HG03571 (cell line): Measurements from ENCODE around the gene RIT2.
"Not testable (repeated sequence)": the region's sequence is repeated elsewhere in the genome, so short reads cannot be mapped to it uniquely, and the experiment has no call there.

Experiments
- ATAC-seq: cut with Tn5 transposase; IDR thresholded peaks from one replicate; pipeline ENCODE4 v1.9.1; 2021; ENCODE audit not compliant: unreplicated experiment

RIT2 gene

GRCh38 chr18:42850174-42851083 is 265.1 kb downstream of the RIT2 start:
- ATAC-seq: no peak

DNA sequence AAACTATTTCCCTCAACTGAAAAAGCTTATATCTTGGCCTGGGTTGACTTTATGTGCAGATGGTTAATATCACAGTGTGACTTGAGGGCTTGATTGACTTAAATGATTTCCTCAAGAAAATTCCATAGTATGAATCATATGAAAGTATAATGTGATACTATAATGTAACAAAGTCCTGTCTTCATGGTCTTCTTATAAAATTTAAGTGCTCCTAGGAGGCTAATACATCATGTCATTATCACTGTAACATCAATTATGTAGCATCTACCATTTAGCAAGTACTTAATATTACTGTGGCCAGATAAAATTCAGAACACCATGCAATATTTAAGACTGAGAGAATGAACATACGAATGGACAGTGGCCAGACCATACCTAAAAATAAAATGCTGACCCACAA is 276.1 kb downstream of the RIT2 start:
- no peak for ATAC-seq

GRCh38 chr18:42838546-42839145 is 276.8 kb downstream of the RIT2 start:
- no peak for ATAC-seq

- ATAC-seq: no peak
These were observed 284.5 kb downstream of the RIT2 start for GRCh38 chr18:42830936-42831335.

DNA sequence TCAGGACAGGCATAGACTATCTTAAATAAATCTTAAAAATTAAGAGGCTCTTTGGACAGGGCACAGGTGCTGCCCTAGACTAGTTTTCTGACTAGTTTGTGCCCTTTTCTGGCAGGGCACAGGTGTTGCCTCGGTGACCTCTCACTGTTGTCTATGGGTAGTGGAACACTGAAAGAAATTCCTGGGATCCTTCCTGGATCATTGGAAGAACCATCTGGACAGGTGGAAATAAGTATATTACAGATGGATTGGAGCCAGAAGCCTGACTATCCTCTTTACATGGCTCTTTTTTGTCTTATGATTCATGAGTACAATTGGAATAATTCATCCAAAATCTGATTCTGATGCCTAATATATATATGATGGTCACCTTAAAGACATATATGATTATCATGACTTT is 286.6 kb downstream of the RIT2 start:
- no peak for ATAC-seq

GRCh38 chr18:42824178-42824577 is 291.3 kb downstream of the RIT2 start:
- ATAC-seq: no peak

GRCh38 chr18:42822711-42823110 is 292.8 kb downstream of the RIT2 start:
- ATAC-seq: no peak

GRCh38 chr18:42821492-42821891 is 294.0 kb downstream of the RIT2 start:
- ATAC-seq: no peak

GRCh38 chr18:42814618-42815017 is 300.9 kb downstream of the RIT2 start:
- no peak for ATAC-seq

DNA sequence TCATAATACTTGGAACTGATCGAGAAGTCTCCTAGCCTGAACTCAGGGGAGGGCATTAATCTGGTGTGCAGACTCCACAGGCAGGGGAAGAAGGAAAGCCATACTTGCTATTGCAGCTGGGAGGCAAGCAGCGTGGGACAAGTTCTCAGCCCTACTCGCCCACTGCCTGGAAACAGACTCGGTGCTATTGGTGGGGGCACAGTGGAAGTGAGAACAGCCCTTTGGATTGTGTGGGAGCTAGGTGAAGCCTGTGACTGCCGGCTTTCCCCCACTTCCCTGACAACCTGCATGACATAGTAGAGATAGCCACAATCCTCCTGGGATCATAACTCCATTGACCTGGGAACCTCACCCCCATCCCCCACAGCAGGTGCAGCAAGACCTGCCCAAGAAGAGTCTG is 301.3 kb downstream of the RIT2 start:
- no peak for ATAC-seq

- ATAC-seq: no peak
These were observed 301.9 kb downstream of the RIT2 start for GRCh38 chr18:42813570-42813969.

- ATAC-seq: no peak
These were observed 307.6 kb downstream of the RIT2 start for GRCh38 chr18:42807887-42808286.

GRCh38 chr18:42801706-42802105 is 313.8 kb downstream of the RIT2 start:
- no peak for ATAC-seq

DNA sequence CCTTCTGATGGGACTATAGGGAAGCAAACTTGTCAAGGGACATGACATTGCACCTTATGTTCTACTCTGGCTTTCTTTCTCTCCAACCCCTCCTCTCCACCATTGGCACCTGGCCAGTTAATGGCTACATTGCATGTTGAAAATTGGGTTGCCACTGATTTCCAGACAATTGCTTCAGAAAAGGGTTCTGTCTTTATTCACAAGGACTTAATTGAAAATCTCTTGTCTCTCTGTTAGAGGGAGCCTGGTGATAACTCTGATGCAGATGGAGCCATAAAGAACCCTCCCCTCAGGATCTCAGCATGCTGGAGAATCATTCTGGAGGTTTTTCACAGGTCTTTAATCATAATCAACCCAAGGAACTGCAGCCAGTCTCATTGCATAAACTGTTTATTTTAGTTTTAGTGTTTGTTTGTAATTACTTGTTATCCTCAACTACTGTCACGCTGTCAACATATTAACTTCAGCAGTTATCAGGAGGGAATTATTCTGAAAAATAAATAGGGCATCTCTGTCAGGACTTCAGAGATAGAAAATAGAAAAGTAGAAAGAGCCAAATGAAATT is 316.8 kb downstream of the RIT2 start:
- ATAC-seq: no peak

GRCh38 chr18:42795213-42795789 is 320.2 kb downstream of the RIT2 start:
- not testable (repeated sequence) for ATAC-seq

- ATAC-seq: no peak
These were observed 322.8 kb downstream of the RIT2 start for GRCh38 chr18:42792731-42793130.

GRCh38 chr18:42784632-42785031 is 330.9 kb downstream of the RIT2 start:
- ATAC-seq: no peak

GRCh38 chr18:42782929-42783328 is 332.6 kb downstream of the RIT2 start:
- ATAC-seq: no peak

DNA sequence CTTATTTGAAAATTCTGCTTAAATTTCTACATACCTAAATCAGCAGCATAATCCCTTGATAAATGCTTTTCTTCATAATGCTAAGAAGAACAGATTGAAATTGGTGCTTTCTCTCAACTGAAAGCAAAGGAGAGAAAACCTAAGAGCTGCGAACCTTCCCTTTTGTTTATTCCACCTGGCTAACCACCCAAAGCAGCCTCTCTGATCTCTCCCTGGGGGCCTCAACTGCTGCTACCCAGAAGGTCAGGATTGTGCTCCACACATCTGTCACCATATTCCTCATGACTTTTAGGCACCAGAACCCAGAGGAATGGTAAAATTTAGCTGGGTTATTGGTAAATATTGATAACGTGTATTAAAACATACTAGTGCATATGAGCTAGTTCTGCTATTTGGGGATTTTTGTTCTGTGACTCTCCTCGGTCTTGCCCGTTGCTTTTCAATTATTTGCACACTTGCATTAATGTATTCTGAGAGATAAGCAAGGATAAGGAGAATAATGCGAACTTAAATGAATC is 334.1 kb downstream of the RIT2 start:
- no peak for ATAC-seq

DNA sequence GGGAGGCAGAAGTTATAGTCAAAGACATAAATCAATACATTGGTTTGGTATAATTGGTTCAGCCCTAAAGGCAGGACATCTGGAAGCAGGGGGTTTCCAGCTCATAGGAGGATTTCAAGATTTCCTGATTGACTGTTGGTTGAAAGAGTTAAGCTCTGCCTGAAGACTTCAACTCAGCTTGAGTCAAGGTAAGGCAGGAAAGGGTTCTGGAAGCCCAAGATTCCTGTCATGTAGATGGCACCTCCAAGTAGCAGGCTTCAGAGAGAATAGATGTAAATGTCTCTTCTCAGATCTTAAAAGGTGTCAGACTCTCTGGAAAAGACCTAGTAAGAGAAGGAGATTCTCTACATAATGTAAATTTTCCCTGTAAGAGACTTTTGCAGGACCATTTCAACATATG is 335.3 kb downstream of the RIT2 start:
- ATAC-seq: no peak

GRCh38 chr18:42778445-42779042 is 336.9 kb downstream of the RIT2 start:
- no peak for ATAC-seq
